Keratinocyte (primary cell): Measurements from ENCODE around the gene CTDSPL2. TPM values are rescaled to one million over a fixed set of nuclear protein-coding genes. Genes with fewer than 3 reads are reported as not detected.

ENCODE experiments used
- DNase-seq: peaks from one replicate; pipeline ENCODE4 v3.0.0-alpha.2; 2011; ENCODE audit warnings: low read depth, missing footprints, low spot score
- FAIRE-seq: peaks from 2 replicates; lab custom pipeline; 2011; peaks lifted over from hg19 to GRCh38; lab: Jason Lieb, UNC
- H2AFZ ChIP-seq: 2 replicates; pipeline ENCODE4 v1.6.0; 2012; ENCODE audit warnings: low read length, control low read depth, inconsistent platforms; ENCODE audit not compliant: control insufficient read depth
- H3K27ac ChIP-seq: 2 replicates; pipeline ENCODE4 v1.5.1; 2011; ENCODE audit warnings: low read length; ENCODE audit not compliant: control insufficient read depth, insufficient read depth
- H3K27me3 ChIP-seq: 3 replicates; pipeline ENCODE4 v1.6.0; 2011; ENCODE audit warnings: low read length; ENCODE audit not compliant: control insufficient read depth, insufficient read depth; ENCODE audit errors: extremely low read depth
- H3K36me3 ChIP-seq, 2 experiments: 2 replicates in 1 of 2; 3 replicates in 1 of 2; pipeline ENCODE4 v1.5.1; 2011; ENCODE audit warnings: low read length in 2 of 2, mild to moderate bottlenecking in 1 of 2; ENCODE audit not compliant: control insufficient read depth in 2 of 2, insufficient read depth in 2 of 2; ENCODE audit errors: extremely low read depth in 1 of 2
- H3K4me1 ChIP-seq: 3 replicates; pipeline ENCODE4 v1.5.1; 2011; ENCODE audit warnings: low read length; ENCODE audit not compliant: control insufficient read depth, insufficient read depth; ENCODE audit errors: extremely low read depth
- H3K4me2 ChIP-seq: 3 replicates; pipeline ENCODE4 v1.6.0; 2011; ENCODE audit warnings: low read depth, low read length; ENCODE audit not compliant: control insufficient read depth, insufficient read depth; ENCODE audit errors: extremely low read depth
- H3K4me3 ChIP-seq, 3 experiments: fragments of 200-600 bp in 1 of 3; sonication (generic) in 1 of 3; 2 replicates in 2 of 3; 3 replicates in 1 of 3; pipeline ENCODE4 v1.5.1; 2011 to 2016; ENCODE audit warnings: low read length in 3 of 3, mild to moderate bottlenecking in 3 of 3, control low read depth in 2 of 3, inconsistent platforms in 1 of 3, low read depth in 1 of 3, mixed read lengths in 1 of 3, mixed run types in 1 of 3, moderate library complexity in 1 of 3; ENCODE audit not compliant: control insufficient read depth in 2 of 3, insufficient read depth in 2 of 3; ENCODE audit errors: extremely low read depth in 1 of 3
- H3K79me2 ChIP-seq: 2 replicates; pipeline ENCODE4 v1.6.0; 2012; ENCODE audit warnings: low read length; ENCODE audit not compliant: control insufficient read depth, insufficient read depth
- H3K9ac ChIP-seq: 3 replicates; pipeline ENCODE4 v1.6.0; 2011; ENCODE audit warnings: low read length; ENCODE audit not compliant: control insufficient read depth, insufficient read depth; ENCODE audit errors: extremely low read depth
- H3K9me1 ChIP-seq: 3 replicates; pipeline ENCODE4 v1.6.0; 2011; ENCODE audit warnings: low read length; ENCODE audit not compliant: control insufficient read depth, insufficient read depth; ENCODE audit errors: extremely low read depth
- H3K9me3 ChIP-seq: 2 replicates; pipeline ENCODE4 v1.5.1; 2012; ENCODE audit warnings: low read depth, low read length; ENCODE audit not compliant: control insufficient read depth
- H4K20me1 ChIP-seq: 3 replicates; pipeline ENCODE4 v1.6.0; 2011; ENCODE audit warnings: low read length; ENCODE audit not compliant: control insufficient read depth, insufficient read depth; ENCODE audit errors: extremely low read depth
- EZH2 ChIP-seq: IDR thresholded peaks from one replicate; pipeline ENCODE4 v1.6.1; 2012; ENCODE audit warnings: inconsistent platforms, mild to moderate bottlenecking, low read length, moderate library complexity
- dilution Hi-C: fragments of 300-500 bp; cut with MboI; formaldehyde crosslinking; loops from one replicate; pipeline ENCODE4 v1.7.0; 2020; ENCODE audit warnings: low sequenced_read_pairs; ENCODE audit not compliant: extremely low pct_ligation_motif_present
- polyA minus RNA-seq, 3 experiments: library from RNA; depleted of rRNA, polyadenylated mRNA; stranded (reverse); fragments of >200 nt; gene quantifications; 1 replicate in 1 of 3; 2 replicates in 1 of 3; 3 replicates in 1 of 3; pipeline ENCODE4 v1.2.3, GENCODE V29; 2011
- polyA plus RNA-seq, 5 experiments: library from polyadenylated mRNA; depleted of rRNA in 3 of 5; stranded (reverse) in 3 of 5; stranded (forward) in 1 of 5; unstranded in 1 of 5; fragments of >200 nt; gene quantifications; 1 replicate in 1 of 5; 2 replicates in 3 of 5; 3 replicates in 1 of 5; pipeline versions ENCODE4 v1.2.1 to v1.2.3, GENCODE V29; 2011 to 2012; ENCODE audit warnings: missing spikeins in 2 of 5, low read depth in 1 of 5, low replicate concordance in 1 of 5
- TF ChIP-seq, protein P1 (sequence below), 3 experiments: IDR thresholded peaks in 1 of 3; conservative IDR thresholded peaks in 1 of 3; optimal IDR thresholded peaks in 1 of 3; 2 replicates in 2 of 3; 3 replicates in 1 of 3; pipeline versions ENCODE3 to v1.5.1; 2011; ENCODE audit warnings: low read length in 3 of 3, mild to moderate bottlenecking in 3 of 3, moderate library complexity in 2 of 3, control low read depth in 1 of 3, inconsistent platforms in 1 of 3; ENCODE audit not compliant: insufficient read depth in 2 of 3; ENCODE audit errors: extremely low read depth in 1 of 3

CTDSPL2 gene
- polyA plus RNA-seq (14.9 to 19.2 TPM (median 15.0 TPM) in 3 replicates), polyA minus RNA-seq (11.2 to 67.3 TPM (median 25.1 TPM) in 3 replicates)
- polyA plus RNA-seq (2011; ENCODE audit: low read depth) = 30.2 TPM
- polyA plus RNA-seq (2011; cell fraction: cytosol; rRNA removed) = 7.4 and 12.8 TPM in 2 replicates
- 9.1 and 12.2 TPM in 2 replicates for polyA plus RNA-seq (2011; cell fraction: nucleus; rRNA removed)
- 9.5 and 16.6 TPM in 2 replicates for polyA plus RNA-seq (2012; ENCODE audit: low replicate concordance)
- polyA minus RNA-seq (2011; cell fraction: cytosol; rRNA and poly(A)+ RNA removed) = 16.5 TPM
- 24.7 and 49.0 TPM in 2 replicates for polyA minus RNA-seq (2011; cell fraction: nucleus; rRNA and poly(A)+ RNA removed)

GRCh38 chr15:44426975-44427755, at the start of gene CTDSPL2:
Gene CTDSPL2, plus strand, starts transcription at chr15:44427629. Its CDS starts 31,386 bp downstream, at chr15:44459015.
- Histone ChIP-seq H3K79me2 (peaks cover 47% of the 10 kb centered on the region), H3K27ac (peak within 1 kb of the TSS; percentile 91), H3K9me1 (no peaks in the 10 kb centered on the region), H3K4me1 (peaks cover 5% of the 10 kb centered on the region), H4K20me1 (no peaks in the 10 kb centered on the region), H3K4me3 (peak within 1 kb of the TSS; percentile 82 to 94 (median 82)), H3K36me3 (no peaks in the 10 kb centered on the region), H3K4me2 (peak within 1 kb of the TSS; percentile 66), H3K9ac (peak within 1 kb of the TSS; percentile 97), H3K27me3 (no peaks in the 10 kb centered on the region), H3K9me3 (no peaks in the 10 kb centered on the region), H2AFZ (peak within 1 kb of the TSS; percentile 82)
- no peak for TF ChIP-seq EZH2
- TF ChIP-seq, protein P1, sequence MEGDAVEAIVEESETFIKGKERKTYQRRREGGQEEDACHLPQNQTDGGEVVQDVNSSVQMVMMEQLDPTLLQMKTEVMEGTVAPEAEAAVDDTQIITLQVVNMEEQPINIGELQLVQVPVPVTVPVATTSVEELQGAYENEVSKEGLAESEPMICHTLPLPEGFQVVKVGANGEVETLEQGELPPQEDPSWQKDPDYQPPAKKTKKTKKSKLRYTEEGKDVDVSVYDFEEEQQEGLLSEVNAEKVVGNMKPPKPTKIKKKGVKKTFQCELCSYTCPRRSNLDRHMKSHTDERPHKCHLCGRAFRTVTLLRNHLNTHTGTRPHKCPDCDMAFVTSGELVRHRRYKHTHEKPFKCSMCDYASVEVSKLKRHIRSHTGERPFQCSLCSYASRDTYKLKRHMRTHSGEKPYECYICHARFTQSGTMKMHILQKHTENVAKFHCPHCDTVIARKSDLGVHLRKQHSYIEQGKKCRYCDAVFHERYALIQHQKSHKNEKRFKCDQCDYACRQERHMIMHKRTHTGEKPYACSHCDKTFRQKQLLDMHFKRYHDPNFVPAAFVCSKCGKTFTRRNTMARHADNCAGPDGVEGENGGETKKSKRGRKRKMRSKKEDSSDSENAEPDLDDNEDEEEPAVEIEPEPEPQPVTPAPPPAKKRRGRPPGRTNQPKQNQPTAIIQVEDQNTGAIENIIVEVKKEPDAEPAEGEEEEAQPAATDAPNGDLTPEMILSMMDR (optimal IDR thresholded peaks at IDR 0.05 in 1 of 3, IDR thresholded peaks at IDR 0.05 in 1 of 3, conservative IDR thresholded peaks at IDR 0.05 in 1 of 3; ENCODE audit: extremely low read depth in 1 of 3, insufficient read depth in 2 of 3, low read length in 3 of 3) = peak; percentile 5 to 40 (median 39)
- dilution Hi-C loops = no loop called here
- FAIRE-seq (peak; percentile 73), DNase-seq (peak; percentile 82)

DNA sequence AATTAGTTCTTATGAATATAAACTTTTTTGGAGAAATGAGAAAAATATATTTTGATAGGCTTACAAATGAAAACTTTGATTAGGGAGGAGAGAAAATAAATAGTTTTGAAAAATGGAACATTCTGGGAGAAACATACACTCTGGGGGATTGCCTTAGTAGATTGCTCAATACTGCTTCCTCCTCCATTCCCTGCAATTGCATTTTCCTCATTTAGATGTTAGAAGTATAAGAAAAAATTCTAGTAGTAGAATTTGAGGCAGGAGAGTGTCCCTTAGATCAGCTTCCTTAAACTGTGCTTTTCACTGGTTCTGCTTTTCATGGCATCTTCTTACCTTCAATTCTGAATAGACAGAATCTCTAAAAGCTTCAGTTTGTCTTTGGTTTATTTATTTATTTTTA, 46.2 kb upstream of the CTDSPL2 start:
- Histone ChIP-seq H3K9ac (no peak overlapping the region), H3K4me1 (peaks cover 3% of the 10 kb centered on the region), H3K27me3 (no peaks in the 10 kb centered on the region), H3K9me1 (no peaks in the 10 kb centered on the region), H3K4me2 (no peak overlapping the region), H3K27ac (no peak overlapping the region), H3K36me3 (no peaks in the 10 kb centered on the region), H2AFZ (no peak overlapping the region), H3K9me3 (no peaks in the 10 kb centered on the region), H3K4me3 (no peak overlapping the region), H3K79me2 (no peaks in the 10 kb centered on the region), H4K20me1 (no peaks in the 10 kb centered on the region)
- FAIRE-seq = no peak
- TF ChIP-seq EZH2 = no peak
- TF ChIP-seq, protein P1 (optimal IDR thresholded peaks at IDR 0.05 in 1 of 3, IDR thresholded peaks at IDR 0.05 in 1 of 3, conservative IDR thresholded peaks at IDR 0.05 in 1 of 3; ENCODE audit: extremely low read depth in 1 of 3, insufficient read depth in 2 of 3, low read length in 3 of 3) = no peak
- dilution Hi-C loops = no loop called here
- DNase-seq = no peak
